Astrocyte of the hippocampus (primary cell): ENCODE results near the gene ERG.
A peak's percentile ranks its signal among the peaks of the same experiment; 100 is the strongest.

Experiments used
- DNase-seq: peaks from one replicate; pipeline ENCODE4 v3.0.0; 2011; ENCODE audit warnings: low read depth, low spot score

The ERG gene

GRCh38 chr21:38498057-38498833, at the start of gene ERG:
Gene ERG, minus strand, starts transcription at chr21:38498477. Its CDS starts 97 bp downstream, at chr21:38498380.
- no peak for DNase-seq

- DNase-seq, result no peak
Measured at GRCh38 chr21:38544661-38545060, 46.4 kb upstream of the ERG start.

- DNase-seq, result no peak
Measured at GRCh38 chr21:38542263-38542662, 44.0 kb upstream of the ERG start.

GRCh38 chr21:38538353-38538752, 40.1 kb upstream of the ERG start:
- DNase-seq, result peak; percentile 7

GRCh38 chr21:38534591-38534990, 36.3 kb upstream of the ERG start:
- DNase-seq, result no peak

GRCh38 chr21:38533887-38534286, 35.6 kb upstream of the ERG start:
- peak; percentile 14 for DNase-seq

- no peak for DNase-seq
Measured at GRCh38 chr21:38531591-38531990, 33.3 kb upstream of the ERG start.

- DNase-seq, result no peak
Measured at GRCh38 chr21:38531039-38531541, 32.8 kb upstream of the ERG start.

GRCh38 chr21:38527737-38528136, 29.5 kb upstream of the ERG start:
- no peak for DNase-seq

GRCh38 chr21:38525454-38525853, 27.2 kb upstream of the ERG start:
- DNase-seq, result no peak

- no peak for DNase-seq
Measured at GRCh38 chr21:38524168-38525153, 26.2 kb upstream of the ERG start.

- DNase-seq, result no peak
Measured at GRCh38 chr21:38520511-38520910, 22.2 kb upstream of the ERG start.

GRCh38 chr21:38511662-38512243, 13.5 kb upstream of the ERG start:
- DNase-seq, result no peak

GRCh38 chr21:38511198-38511597, 12.9 kb upstream of the ERG start:
- DNase-seq, result no peak

- DNase-seq, result no peak
Measured at GRCh38 chr21:38507374-38507942, 9.2 kb upstream of the ERG start.

- no peak for DNase-seq
Measured at GRCh38 chr21:38506661-38507281, 8.5 kb upstream of the ERG start.

GRCh38 chr21:38505654-38506523, 7.6 kb upstream of the ERG start:
- peak; percentile 86 for DNase-seq

- DNase-seq, result no peak
Measured at GRCh38 chr21:38504066-38504465, 5.8 kb upstream of the ERG start.

- DNase-seq, result peak; percentile 81
Measured at GRCh38 chr21:38503583-38503982, 5.3 kb upstream of the ERG start.

- no peak for DNase-seq
Measured at GRCh38 chr21:38500073-38500472, 1.8 kb upstream of the ERG start.
